Breast epithelium (tissue), 3 donors: ENCODE results near the gene MAP2K3.
"Not testable (repeated sequence)": the region's sequence is repeated elsewhere in the genome, so short reads cannot be mapped to it uniquely, and the experiment has no call there.

Source experiments
- CTCF ChIP-seq, 3 donors: fragments of 450-650 bp; IDR thresholded peaks; one replicate each; pipeline ENCODE4 v1.5.1; 2016 to 2017; ENCODE audit warnings: antibody characterized with exemption in 3 of 3, mild to moderate bottlenecking in 3 of 3, moderate library complexity in 3 of 3
- POLR2A ChIP-seq: fragments of 450-650 bp; IDR thresholded peaks from one replicate; pipeline ENCODE4 v1.6.1; 2016; ENCODE audit warnings: antibody characterized with exemption, mild to moderate bottlenecking, moderate library complexity
- POLR2AphosphoS5 ChIP-seq, 3 donors: sonication (generic); formaldehyde crosslinking; IDR thresholded peaks; one replicate each; pipeline ENCODE4 v1.6.1; 2017; ENCODE audit warnings: antibody characterized with exemption in 3 of 3

GRCh38 chr17:21310766-21311602, 26.5 kb downstream of the MAP2K3 start:
- TF ChIP-seq CTCF (IDR thresholded peaks at IDR 0.05); POLR2AphosphoS5 (IDR thresholded peaks at IDR 0.05); POLR2A: not testable (repeated sequence)
